Heart left ventricle (tissue), 13 donors: ENCODE results near the gene CLIP1.

Source experiments
- CTCF ChIP-seq, 12 donors: fragments of 200-600 bp; sonication (generic) in 4 of 12; IDR thresholded peaks; one replicate each; pipeline versions ENCODE4 v1.5.0 to v1.8.0; 2018 to 2022; ENCODE audit warnings: antibody characterized with exemption in 12 of 12, mild to moderate bottlenecking in 5 of 12
- POLR2A ChIP-seq, 2 donors: fragments of 450-650 bp; IDR thresholded peaks; one replicate each; pipeline ENCODE4 v1.6.1; 2017; ENCODE audit warnings: antibody characterized with exemption in 2 of 2, mild to moderate bottlenecking in 2 of 2, moderate library complexity in 2 of 2
- donor health status: ischemic (EF 13 %, LVEDD 7.1; RV severe dilation, severe dysfunction).
- donor health status: DM: no; HTN: yes; CAD: no.
- donor health status: DM: no; HTN: no; CAD: no.
- donor health status: ischemic (EF 25% LVEDD 6.9; RV normal size, moderate dysfunction).
- donor health status: ischemic (EF 25% LVEDD 5.7; RV mildly dilated, moderate dysfunction).
- donor health status: ischemic (EF 35%, LVEDD 5.7; RV mildly dilated, moderate dysfunction).
- donor health status: nonischemic (EF 11% LVEDD 7.7; RV severe dilation, severe dysfunction).
- donor health status: DM: yes; HTN: yes; CAD: no.
- donor health status: PGD.
- donor health status: ischemic (EF 29% LVEDD 5.4; RV normal size, mild dysfunction).
- donor health status: nonischemic (EF 23%, LVEDD 6.1; RV moderate dilation, normal function).

- TF ChIP-seq CTCF (IDR thresholded peaks at IDR 0.05) (no peak), POLR2A (IDR thresholded peaks at IDR 0.05) (no peak)
Observed at GRCh38 chr12:122309564-122310121, 112.8 kb downstream of the CLIP1 start.
